Epithelial cell of proximal tubule (primary cell): Measurements from ENCODE around the gene KRT82. TPM values are rescaled to one million over a fixed set of nuclear protein-coding genes. Genes with fewer than 3 reads are reported as not detected.
A peak's percentile ranks its signal among the peaks of the same experiment; 100 is the strongest.

Experiments used
- DNase-seq: peaks from one replicate; pipeline ENCODE4 v3.0.0-alpha.2; 2011; ENCODE audit warnings: low read depth
- H3K4me3 ChIP-seq: 2 replicates; pipeline ENCODE4 v1.5.1; 2011; ENCODE audit warnings: low read depth, mild to moderate bottlenecking, low read length
- total RNA-seq: library from RNA; depleted of rRNA; stranded (reverse); fragments of >200 nt; gene quantifications from 2 replicates; pipeline ENCODE4 v1.2.3, GENCODE V29; 2015
- TF ChIP-seq, protein P1 (sequence below): conservative IDR thresholded peaks from 2 replicates; pipeline ENCODE4 v1.5.1; 2012; ENCODE audit warnings: low read depth, mild to moderate bottlenecking, low read length

Gene KRT82
- total RNA-seq, 1 donor from 2014 or later = not detected

DNA sequence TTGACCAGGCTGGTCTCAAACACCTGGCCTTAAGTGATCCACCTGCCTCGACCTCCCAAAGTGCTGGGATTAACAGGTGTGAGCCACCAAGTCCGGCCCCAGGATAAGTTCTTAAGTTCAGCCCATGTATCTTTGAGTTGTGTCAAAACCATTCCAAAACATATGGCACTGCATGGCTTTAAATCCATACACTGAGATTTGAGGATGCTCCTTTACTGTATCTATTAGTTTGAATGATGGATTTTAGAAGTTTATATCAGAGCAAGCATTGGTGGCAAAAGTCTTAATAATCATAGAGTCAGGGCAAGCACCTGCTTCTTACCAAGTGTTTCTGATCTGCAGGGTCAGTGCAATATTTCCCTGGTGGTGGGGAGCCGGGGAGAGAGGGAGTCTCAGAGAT is 39.7 kb upstream of the KRT82 start:
- TF ChIP-seq, protein P1, sequence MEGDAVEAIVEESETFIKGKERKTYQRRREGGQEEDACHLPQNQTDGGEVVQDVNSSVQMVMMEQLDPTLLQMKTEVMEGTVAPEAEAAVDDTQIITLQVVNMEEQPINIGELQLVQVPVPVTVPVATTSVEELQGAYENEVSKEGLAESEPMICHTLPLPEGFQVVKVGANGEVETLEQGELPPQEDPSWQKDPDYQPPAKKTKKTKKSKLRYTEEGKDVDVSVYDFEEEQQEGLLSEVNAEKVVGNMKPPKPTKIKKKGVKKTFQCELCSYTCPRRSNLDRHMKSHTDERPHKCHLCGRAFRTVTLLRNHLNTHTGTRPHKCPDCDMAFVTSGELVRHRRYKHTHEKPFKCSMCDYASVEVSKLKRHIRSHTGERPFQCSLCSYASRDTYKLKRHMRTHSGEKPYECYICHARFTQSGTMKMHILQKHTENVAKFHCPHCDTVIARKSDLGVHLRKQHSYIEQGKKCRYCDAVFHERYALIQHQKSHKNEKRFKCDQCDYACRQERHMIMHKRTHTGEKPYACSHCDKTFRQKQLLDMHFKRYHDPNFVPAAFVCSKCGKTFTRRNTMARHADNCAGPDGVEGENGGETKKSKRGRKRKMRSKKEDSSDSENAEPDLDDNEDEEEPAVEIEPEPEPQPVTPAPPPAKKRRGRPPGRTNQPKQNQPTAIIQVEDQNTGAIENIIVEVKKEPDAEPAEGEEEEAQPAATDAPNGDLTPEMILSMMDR = no peak
- no peak overlapping the region for H3K4me3 ChIP-seq
- no peak for DNase-seq

DNA sequence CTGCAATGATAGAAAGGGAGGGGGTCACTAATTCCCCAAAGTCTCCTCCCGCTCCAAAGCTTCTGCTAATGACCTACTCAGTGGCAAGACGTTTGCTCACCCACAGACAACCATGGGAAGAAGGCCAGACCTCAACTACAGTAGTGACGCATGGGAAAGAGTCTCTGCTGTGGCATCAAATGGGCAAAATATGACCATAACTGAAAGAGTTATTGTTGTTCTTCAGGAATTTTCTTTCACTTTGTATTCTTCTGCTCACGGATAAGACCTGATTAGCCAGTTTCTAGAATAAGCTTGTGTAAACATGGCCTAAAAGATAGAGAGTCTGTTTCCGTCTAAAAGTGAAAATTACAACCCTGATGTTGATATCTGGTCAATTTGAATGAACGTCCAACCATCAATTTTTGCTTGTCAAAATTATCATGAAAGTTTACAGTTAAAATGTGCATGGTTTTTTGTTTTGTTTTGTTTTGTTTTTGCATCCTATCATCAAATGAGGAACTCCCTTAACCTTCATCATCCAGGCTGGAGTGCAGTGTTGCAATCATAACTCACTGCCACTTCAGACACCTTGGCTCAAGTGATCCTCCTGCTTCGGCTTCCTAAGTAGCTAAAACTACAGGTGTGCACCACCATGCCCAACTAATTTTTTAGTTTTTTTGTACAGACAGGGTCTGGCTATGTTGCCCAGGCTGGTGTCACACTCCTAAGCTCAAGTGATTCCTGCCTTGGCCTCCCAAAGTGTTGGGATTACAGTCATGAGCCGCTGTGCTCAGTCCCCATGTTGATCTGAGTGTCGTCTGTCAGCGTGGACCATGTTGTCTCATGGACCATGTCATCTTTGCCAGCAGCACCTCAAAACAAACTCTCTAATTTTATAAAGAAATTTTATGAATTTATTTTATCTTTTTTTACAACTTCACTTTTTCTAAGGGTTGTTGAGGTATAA is 38.8 kb upstream of the KRT82 start:
- H3K4me3 ChIP-seq = no peak overlapping the region
- TF ChIP-seq, protein P1 = no peak
- DNase-seq = no peak

DNA sequence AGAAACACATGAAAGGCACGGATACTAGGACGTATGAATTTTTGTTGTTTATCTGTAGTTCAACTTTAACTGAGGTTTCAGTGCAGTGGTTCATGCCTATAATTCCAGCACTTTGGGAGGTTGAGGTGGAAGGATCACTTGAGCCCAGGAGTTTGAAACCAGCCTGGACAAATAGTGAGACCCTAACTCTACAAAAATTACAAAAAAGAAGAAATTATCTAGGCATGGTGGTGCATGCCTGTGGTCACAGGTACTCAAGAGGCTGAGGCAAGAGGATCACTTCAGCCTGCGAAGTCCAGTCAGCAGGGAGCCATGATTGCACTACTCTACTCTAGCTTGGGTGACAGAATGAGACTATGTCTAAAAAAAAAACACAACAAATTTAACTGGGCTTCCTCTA is 37.8 kb upstream of the KRT82 start:
- DNase-seq = no peak
- H3K4me3 ChIP-seq = no peak overlapping the region
- TF ChIP-seq, protein P1 = no peak

DNA sequence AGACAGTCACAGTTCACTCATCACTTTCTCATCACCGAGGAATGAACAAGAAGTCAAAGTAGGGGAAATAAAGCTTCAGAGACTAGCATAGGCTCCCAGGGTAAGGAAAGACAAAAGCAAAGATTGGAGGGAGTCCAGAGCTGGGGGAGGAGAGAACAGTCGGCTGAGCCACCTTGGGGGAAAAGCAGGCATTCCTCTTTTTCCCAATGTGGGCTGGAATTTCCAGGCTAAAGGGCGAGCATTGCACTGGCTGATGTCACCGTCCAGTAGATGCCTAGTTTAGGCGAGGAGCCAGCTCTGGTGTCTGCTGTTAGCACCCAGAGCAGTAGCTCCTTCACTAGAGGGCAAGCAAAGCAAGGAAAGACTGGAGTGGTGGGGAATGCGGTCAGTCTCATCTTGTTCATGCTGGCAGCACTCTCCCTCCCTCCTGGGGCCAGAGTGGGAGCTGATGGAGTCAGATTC is 36.5 kb upstream of the KRT82 start:
- H3K4me3 ChIP-seq = no peak overlapping the region
- peak; percentile 89 for DNase-seq
- TF ChIP-seq, protein P1 = peak; percentile 40

DNA sequence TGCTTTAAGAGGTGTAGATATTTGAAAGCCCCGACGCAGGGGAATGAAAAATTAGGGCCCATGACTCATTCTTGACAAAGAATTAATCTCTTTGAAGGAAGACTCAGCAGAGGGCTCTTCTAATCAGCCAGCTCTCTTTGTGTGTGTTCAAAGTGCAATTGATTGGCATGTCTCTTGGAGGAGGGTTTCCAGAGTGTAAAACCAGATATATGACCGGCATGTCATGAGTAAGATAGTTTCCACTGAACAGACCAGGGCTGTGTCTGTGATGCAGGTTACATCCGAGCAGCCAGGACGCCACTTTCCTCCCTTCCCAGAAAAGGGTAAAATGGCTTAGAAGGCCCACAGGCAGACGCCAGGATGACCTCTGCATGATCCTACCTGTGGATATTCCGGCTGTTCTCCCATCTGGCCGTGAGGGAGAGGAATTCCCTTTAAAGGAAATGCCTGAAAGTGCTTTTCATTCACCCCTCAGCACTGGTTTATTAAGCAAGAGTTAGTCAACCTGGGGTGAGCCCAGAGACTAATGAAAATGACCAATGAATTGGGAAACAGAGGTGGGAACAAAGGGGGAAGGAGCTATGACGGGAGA is 35.3 kb upstream of the KRT82 start:
- H3K4me3 ChIP-seq = no peak overlapping the region
- DNase-seq = peak; percentile 56
- TF ChIP-seq, protein P1 = peak; percentile 4

DNA sequence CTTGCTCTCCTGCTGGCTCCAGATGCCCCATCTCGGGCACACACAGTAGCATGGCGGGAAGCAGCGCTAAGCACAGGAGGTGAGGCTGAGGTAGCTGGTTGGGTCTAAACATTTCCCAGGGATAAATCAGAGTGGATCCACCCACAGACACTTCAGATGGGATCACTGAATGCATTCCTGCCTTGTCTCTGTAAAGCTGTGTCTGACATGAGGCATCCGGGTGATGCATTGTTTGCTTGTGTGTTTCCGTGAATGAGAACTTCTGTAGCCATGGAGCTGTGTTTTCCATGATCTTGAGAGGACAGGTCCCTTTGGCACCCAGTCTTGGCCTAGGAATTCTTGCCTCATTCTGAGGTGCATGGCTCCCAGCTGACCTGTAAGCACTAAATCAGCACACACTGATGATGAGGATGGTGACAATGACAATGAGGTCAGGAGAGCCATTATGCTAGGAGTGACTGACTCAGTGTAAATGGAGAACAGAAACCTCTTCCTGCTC is 34.7 kb upstream of the KRT82 start:
- peak; percentile 37 for DNase-seq
- no peak overlapping the region for H3K4me3 ChIP-seq
- TF ChIP-seq, protein P1 = no peak
